HG03378 (cell line): ENCODE results near the gene FNIP1.
"Not testable (repeated sequence)": the region's sequence is repeated elsewhere in the genome, so short reads cannot be mapped to it uniquely, and the experiment has no call there.

Source experiments
- ATAC-seq: cut with Tn5 transposase; IDR thresholded peaks from one replicate; pipeline ENCODE4 v1.9.1; 2021; ENCODE audit warnings: mild to moderate bottlenecking, moderate library complexity; ENCODE audit not compliant: unreplicated experiment

Gene FNIP1

DNA sequence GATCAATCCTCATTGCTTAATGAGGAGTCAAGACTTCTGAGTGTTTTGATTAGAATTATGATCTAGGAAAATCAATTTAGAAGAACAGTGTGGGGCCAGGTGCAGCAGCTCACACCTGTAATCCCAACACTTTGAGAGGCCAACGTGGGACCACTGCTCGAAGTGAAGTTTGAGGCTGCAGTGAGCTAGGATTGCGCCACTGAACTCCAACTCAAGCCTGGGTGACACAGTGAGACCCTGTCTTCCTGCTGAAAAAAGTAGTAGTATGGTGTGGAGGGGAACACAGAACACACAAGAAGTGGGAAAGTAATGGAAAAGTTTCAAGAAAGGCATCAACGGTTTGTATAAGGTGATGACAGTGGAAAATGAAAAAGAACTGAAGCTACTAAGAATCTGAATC lies 9.1 kb downstream of the FNIP1 start:
- no peak for ATAC-seq

DNA sequence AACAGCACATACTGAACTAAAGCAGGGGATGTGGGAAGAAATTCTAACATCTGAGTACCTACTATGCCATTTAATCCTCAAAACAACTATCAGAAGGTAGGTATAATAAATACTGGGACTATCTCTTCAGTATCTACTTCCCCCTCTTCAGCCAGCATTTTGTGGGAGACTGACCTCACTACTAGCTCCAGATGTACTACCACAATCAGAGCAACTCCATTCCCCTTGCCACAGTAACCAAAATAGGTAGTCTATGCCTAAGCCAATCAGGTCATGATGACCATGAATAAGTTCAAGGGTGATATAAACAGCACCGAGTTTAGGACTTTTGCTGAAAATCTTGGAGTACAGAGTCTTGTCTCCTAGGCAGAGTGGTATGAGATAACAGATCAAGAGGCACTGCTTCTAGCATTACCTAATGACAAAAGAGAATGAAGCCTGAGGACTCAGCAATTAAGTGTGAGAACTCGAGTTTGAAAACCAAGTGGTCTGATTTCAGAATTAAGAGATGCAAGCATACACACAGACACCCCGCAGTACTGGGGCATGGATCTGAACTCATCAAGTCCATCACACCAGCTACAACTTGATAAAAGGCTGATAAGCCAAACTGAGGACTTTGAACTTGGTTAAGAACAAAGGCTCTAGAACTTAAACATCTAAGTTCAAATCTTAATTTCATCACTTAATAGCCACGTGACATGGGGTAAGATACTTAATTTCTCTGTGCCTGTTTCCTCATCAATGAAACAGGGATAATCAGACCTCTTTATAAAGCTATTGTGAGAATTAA lies 9.7 kb downstream of the FNIP1 start:
- ATAC-seq = no peak

DNA sequence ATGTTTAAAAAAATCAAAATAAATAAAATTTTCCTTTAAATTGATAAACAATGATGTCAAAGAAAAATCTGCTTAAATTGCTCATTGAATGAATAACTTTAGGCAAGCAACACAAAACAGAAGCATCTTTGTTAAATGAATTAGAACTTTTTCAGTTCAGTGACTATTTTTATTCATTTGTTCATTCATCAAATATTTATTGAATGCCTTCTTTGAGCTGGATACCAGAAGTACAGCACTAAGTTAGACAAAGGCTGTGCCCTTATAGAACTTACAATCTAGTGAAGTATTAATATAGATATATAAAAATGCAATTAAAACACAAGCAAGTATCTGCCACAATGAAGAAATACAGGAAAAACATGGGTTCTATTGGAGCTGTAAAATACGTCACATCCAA lies 10.8 kb downstream of the FNIP1 start:
- no peak for ATAC-seq

DNA sequence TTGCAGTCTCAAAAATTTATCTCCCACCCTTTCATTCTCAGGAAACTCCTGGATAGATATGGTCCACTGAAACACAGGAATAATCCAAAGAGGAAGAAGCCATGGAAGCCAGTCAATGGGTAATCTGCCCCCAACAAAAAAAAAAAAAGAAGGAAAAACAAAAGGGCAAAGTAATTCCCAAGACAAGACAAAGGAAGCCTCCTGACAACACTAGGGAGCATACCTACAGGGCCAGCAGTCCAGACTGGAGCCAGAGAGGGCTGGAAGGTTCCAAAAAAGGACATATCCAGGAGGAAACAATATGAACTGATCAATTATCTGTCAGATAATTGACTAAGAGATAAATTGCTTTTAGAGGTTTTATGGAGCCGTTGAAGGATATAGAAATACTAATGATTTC lies 12.9 kb downstream of the FNIP1 start:
- no peak for ATAC-seq

DNA sequence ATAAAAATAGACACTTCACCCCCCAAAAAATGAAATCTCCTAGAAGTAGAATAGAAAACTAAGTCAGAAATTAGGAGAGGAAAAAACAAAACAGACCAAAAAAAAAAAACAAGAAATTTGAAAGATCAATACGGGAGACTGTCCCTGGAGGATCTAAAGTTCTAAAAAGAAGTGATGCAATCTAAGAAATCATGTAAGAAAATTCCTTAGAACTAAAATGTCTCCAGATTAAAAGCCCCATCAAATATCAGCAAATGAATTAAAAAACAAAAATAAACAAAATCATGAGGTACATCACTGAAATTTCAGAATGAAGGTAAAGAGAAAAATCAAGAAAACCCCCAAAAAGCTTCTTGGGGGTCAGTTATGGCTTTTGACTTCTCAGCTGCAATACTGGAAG lies 13.5 kb downstream of the FNIP1 start:
- no peak for ATAC-seq

DNA sequence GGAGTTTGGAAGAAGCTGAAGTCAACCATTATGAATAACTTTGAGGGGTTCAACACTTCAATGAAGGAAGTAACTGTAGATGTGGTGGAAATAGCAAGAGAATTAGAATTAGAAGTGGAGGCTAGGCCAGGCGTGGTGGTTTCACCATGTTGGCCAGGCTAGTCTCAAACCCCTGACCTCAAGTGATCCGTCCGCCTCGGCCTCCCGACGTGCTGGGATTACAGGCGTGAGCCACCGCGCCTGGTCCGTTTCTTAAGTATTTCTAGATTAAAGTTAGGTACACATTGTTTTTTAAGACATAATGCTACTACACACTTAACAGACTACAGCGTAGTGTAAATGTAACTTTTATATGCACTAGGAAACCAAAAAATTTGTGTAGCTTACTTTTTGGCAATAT lies 14.1 kb downstream of the FNIP1 start:
- ATAC-seq = no peak

DNA sequence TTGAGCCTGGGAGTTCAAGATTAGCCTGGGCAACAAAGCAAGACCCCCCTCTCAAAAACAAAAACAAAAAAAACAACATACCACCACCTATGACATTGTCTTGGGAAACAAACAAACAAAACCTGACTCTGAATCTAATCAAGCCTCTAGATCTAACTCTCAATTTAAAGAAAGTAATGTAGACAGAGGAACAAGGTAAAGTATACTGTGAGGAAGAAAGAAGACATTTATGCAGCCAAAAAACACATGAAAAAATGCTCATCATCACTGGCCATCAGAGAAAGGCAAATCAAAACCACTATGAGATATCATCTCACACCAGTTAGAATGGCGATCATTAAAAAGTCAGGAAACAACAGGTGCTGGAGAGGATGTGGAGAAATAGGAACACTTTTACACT lies 18.7 kb downstream of the FNIP1 start:
- ATAC-seq = not testable (repeated sequence)

DNA sequence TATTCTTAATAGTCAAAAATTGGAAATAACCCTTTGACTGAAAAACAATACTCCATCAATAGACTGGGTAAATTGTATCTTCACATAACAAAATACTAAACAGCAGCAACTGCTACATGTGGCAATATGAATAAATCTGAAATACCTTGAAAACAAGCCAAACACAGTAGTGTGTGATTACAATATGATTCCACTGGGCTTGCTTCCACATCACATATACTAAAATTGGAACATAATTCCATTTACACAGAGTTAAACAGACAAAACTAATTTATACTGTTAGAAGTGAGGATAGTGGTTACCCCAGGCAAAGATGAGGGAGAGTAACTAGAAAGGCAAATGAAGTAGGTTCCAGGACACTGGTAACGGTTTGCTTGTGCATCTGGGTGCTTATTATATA lies 20.4 kb downstream of the FNIP1 start:
- no peak for ATAC-seq

DNA sequence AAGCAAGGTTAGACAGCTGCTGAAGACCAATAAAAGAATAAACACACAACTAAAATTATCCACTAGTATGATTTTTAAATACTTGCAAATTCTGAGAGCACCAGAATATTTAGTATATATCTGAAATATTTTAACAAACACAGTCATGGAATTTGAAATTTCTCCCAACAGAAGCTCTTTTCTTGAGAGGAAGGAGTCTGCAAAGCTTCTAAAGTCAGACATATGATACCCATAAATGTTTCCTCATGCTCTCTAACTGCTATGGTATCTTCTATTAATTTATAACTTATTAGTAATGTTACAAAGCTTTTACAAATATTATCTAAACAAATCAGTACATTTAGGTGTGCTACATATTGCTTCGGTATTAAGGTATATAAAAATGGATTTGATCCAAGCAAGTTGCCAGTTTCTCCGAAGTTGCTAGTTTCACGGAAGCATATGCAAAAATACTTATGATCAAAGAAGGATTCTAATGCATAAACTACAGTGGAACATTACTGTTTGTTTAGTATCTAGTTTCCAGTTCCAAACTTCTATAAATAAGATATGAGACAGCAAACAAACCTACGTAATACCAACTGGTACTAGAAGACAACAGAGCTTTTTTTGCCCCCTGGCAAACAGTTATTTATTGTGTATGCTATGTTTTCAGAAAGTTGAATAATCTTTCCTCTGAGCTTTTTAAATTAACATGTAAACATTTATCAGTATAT lies 22.0 kb downstream of the FNIP1 start:
- ATAC-seq = no peak

DNA sequence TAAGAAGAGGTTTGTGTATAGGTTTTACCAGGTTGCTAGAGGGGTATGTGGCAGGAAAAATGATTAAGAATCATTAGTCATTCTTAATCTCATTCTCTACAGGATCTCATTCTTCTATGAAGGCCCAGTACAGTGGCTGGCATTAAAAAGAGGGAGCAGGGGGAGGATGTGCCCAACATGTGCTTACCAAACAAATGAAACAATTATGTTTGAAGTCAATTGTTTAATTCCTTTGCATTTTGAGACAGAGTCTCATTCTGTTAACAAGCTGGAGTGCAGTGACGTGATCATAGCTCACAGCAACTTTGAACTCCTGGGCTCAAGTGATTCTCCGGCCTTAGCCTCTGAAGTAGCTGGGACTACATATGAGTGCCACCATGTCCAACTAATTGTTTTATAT lies 23.0 kb downstream of the FNIP1 start:
- no peak for ATAC-seq

DNA sequence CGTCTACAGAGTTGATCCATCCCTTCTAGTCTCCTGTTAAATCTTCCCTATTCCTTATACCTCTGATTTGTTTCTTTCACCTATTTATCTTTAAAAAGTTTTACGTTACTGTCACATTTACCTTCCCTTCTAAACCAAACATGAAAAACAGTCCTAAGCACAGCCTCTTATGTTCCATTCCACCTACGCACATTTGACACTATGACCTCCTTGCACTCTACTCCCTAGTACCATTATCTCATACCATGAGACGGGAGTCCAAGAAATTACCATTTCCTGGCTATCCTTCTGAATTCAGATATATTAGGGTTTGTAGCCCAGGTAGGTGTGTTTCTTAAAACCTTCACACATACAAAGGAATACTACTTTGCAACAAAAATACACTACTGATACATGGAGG lies 25.1 kb downstream of the FNIP1 start:
- ATAC-seq = no peak

DNA sequence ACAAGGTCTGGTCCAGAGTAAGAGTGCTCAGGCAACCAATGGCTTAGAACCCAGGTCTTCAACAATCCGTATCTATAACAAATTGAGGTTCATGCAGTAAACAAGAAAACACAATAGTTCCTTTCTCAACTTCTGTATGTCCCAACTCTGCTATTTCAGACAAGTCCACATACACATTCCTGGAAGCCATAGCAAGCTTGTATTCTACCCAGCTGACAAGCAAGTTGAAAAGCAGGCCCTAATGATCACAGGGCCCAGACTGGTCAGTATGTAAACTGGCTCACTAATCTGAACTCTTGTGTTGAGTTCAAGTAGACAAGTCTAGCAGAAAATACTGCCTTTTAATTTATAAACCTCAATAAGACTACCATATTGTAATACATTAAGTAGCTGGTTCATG lies 26.9 kb downstream of the FNIP1 start:
- no peak for ATAC-seq

DNA sequence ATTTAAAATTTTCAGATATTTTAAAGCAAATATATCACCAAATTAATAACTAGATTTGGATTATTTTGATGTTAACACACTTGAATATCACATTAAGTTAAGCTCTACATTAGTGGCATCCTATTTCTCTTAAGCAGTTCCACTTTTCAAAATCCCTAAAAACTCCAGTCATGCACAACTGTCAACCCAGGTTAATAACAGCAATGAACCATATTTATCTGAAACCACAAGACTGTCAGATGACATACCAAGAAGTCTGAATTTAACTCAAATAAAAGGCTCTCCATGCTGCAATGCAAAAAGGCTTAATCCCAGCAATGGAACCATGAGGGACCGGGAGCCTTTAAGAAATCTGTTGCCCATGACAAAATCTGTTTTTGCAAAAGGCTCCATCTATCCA lies 27.5 kb downstream of the FNIP1 start:
- no peak for ATAC-seq

DNA sequence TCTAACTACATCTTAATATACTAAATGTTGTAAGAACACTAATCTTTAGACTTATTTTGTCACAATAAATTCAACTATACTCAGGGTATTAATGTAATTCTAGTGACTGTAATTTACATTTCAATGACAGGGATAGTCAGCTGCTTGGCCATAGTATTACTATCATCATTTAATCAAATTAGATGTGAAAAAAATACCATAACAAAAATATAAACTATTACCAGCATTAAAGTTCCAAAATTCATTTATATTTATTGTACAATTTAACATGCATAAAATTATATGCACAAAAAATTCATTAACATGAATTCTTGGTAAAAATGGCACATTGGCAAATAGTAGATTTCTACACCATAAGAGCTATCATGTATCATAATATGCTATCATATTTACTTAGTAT lies 28.9 kb downstream of the FNIP1 start:
- ATAC-seq = no peak

DNA sequence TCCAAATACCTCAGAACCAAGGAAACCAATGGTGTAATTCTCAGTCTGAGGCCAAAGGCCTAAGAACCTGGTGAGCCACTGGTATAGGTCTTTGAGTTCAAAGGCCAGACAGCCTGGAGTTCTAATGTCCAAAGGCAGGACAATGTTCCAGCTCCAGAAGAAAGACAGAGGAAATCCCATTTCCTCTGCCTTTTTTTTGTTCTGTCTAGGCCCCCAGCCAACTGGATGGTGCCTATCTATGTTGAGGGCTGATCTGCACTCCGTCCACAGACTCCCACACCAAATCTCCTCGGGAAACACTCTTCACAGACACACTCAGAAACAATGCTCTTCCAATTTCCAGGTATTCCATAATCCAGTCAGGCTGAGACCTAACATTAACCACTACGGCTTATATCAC lies 30.1 kb downstream of the FNIP1 start:
- no peak for ATAC-seq

DNA sequence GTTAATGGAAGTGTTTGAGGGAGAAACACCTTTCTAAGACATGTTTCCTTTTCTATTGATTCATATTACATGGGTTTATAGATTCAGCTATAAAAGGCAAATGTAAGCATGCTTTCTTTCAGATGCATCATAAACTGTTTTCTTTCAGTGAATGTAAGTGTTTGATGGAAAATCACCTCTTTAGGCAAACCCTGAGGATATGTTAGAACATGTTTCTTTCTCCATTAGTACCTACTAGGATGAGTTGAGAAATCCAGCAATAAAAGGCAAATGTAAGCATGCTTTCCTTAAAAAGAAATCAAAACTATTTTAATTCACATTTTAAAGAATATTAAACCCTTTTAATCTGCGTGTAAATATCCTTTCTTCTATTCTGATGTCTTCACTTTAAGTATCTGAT lies 31.6 kb downstream of the FNIP1 start:
- no peak for ATAC-seq

DNA sequence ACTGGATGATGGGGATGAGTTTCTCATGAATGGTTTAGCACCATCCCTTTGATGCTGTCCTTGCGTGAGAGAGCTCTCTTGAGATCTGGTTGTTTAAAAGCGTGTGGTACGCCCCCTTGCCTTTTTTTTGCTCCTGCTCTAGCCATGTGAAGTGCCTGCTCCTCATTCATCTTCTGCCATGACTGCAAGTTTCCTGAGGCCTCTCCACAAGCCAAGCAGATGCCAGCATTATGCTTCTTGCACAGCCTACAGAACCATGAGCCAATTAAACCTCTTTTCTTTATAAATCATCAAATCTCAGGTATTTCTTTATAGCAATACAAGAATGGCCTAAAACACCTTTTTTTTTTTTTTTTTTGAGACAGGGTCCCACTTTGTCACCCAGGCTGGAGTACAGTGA lies 32.8 kb downstream of the FNIP1 start:
- no peak for ATAC-seq

DNA sequence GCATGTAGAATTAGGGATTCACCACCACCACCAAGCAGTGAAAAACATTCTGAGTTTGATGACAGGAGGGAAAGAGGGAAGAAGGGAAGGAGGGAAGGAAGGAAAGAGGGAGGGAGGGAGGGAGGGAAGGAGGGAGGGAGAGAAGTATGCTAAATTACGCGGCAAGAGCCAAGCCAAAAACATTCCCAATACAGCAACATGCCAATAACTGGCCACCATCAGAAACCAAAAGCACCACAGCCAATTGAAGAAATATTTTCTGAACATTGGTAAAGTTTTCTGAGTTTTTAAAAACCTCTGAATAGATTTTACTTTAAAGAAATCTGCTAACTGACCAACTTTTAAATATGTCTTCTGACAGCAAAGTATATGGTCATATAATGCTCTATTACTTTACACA lies 36.0 kb downstream of the FNIP1 start:
- no peak for ATAC-seq

DNA sequence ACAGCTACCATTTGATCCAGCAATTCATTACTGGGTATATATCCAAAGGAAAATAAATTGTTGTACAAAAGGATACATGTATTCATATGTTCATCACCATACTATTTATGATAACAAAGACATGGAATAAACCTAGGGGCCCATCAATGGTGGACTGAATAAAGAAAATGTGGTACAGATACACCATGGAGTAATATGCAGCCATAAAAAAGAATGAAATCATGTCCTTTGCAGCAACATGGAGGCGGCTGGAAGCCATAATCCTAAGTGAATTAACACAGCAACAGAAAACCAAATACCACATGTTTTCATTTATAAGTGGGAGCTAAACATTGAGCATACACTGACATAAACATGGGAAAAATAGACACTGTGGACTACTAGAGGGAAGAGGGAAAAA lies 37.1 kb downstream of the FNIP1 start:
- no peak for ATAC-seq

DNA sequence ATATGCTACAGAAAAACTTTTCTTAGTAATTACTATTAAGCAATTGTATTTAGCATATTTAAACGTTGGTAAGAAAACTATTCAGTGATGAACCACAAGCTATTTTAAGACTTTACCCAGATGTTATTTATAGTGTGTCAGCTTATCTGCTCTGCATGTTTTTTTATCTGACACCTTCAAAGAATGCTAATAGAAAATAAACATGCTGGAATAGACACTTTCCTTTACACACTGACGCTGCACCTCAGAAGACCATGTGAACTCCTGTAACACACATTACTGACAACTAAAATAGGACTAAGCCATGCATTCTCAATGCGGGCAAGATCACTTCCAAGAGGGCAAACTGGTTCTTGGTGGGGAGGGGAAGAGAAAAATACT lies 38.3 kb downstream of the FNIP1 start:
- peak; percentile 45 for ATAC-seq

DNA sequence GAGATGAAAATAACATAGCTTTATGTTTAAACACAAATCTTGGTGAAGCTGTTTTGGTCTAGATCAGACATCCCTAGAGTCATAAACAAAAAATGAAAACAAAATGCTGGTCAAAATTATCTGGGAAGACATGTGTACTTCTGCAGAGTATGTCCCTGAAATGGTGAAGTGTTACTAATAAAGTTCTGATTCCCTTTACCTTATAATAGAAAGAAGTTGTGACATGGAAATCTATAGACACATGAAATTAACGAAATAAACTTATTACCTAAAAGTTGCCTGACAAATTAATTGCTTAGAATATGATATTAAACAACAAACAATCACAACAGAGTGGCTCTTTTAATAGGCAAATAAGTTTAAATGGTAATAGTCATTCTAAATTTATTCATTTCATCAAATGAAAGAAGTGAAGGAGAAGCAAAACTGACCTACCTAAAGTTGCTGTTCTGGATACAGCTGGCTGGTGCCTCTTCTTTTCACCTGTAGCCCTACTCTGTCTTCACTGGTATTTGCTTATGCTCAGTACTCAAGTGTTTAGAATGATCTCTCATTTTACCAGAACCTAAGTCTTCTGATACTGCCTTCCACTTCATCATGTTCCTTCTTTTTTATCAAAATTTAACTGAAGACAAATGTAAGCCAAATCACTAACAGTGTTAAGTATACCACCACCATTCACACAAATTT lies 38.8 kb downstream of the FNIP1 start:
- ATAC-seq = peak; percentile 52

DNA sequence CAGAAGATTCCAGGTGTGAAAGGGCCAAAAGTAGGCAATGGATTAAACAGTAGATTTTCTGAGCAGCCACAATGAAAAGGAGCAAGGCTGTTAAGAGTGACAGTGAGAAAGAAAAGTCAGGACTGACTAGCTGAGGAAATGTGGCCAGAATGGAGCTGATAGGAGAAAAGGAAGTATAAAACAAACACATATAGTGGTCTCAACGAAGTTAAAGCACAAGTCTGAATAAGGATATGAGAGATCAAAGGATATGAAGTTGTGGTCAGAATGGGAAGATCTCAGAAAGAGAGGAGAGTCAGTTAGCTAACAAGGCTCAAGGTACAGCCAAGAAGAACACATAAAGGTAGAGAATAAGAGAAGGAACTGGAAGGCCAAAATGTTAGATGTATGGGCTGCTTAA lies 39.9 kb downstream of the FNIP1 start:
- no peak for ATAC-seq
